ENCODE results near the gene ITGB3BP.

ITGB3BP gene

DNA sequence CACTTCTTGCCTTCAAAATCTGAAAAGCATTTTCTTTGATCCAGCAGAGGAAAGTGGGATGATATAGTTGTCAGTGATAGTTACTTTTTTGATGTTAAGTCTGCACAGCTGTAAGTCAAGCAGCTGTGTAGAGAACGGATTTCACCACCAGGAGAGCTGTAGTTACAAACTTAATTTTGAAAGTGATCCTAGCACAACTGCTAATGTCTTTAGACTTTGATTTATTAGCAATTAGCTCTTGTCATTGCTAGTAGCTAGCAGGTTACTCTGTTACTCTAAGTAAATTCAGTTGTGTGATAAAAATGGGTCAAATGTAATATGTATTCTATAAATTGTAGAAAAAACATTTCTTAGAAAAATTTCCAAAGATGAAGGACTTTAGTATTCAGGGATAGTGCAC is 109.6 kb downstream of the ITGB3BP start:
- no peak for DNase-seq

GRCh38 chr1:63411066-63411465 is 112.0 kb downstream of the ITGB3BP start:
- DNase-seq, result no peak

- no peak for DNase-seq
These were observed 114.7 kb downstream of the ITGB3BP start for GRCh38 chr1:63408331-63408730.

DNA sequence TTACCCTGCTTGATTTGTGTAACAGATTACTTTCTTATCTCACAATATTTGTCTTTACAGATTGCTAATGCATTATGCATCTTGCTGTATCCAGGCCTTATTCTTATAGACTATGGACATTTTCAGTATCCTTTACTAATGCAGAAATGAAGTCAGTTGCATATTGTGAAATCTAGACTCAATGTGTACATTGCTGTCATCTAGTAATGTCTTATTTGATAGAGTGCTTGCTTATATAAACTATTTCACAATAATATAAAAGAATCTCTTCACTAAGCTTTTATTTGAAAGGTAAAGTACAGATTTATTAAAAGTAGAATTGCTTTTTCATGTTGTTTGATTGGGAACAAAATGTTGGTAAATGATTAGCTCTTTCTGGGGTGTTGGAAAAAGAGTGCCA is 116.0 kb downstream of the ITGB3BP start:
- no peak for DNase-seq

DNA sequence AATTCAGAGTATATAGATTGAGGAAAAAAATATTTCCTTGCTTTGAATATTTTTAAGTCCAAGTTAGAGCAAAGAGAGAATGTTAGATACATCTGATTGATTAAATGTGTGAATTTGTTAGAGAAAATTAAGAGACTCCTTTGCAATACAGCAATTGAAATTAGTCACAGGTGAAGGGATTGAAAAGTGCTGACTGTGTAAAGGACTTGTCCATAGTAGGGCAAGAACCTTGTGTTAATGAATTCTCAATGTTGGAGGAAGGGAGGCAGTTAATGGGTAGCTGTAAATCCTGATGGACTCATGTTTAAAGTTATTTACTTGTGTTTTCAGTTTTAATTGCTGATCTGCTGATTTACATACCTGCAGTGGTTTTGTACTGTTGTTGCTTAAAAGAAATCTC is 117.0 kb downstream of the ITGB3BP start:
- DNase-seq, result no peak

DNA sequence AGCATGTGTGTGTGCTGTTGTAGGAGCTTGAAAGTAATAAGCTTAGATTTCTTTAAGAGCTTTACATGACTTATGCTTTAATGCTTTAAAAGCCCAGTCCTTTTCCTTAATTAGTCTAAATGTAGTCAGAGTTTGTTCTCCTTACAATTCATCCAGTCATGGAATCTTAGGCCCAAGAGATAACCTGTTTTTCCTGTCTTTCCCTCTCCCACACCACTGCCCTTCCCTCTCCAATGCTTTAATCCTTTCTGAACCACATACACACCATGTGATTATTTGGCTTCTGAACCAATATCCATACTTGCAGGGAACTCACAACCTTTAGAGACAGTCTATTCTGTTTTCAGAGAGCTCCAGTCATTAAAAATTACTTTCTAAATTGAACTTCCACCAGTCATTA is 118.0 kb downstream of the ITGB3BP start:
- DNase-seq, result no peak

- no peak for DNase-seq
These were observed 119.6 kb downstream of the ITGB3BP start for GRCh38 chr1:63403386-63403785.

GRCh38 chr1:63401945-63402344 is 121.1 kb downstream of the ITGB3BP start:
- DNase-seq, result no peak

Data from activated CD4-positive, CD25-positive, alpha-beta regulatory T cell treated with anti-CD3 and anti-CD28 coated beads, Interleukin-2, amount 50 U/mL, for 72 hours (primary cell).